ENCODE results near the gene TFR2. TPM values are rescaled to one million over a fixed set of nuclear protein-coding genes. Genes with fewer than 3 reads are reported as not detected.

The TFR2 gene
- total RNA-seq, 1 experiment from 2014 or later, result not detected

- no peaks in the 10 kb centered on the region for H3K27me3 ChIP-seq (ENCODE audit: low read length)
- CTCF ChIA-PET, result no interaction called here
- POLR2A ChIA-PET (ENCODE audit: unreplicated experiment), result no interaction called here
- peaks cover 6% of the 10 kb centered on the region; the same call in 1 of the 2 replicates for H3K4me1 ChIP-seq (ENCODE audit: insufficient read depth, low read length)
- H3K9ac ChIP-seq (ENCODE audit: low read length), result no peak overlapping the region
- H2AFZ ChIP-seq (ENCODE audit: low read length), result no peak overlapping the region
- H3K27ac ChIP-seq (ENCODE audit: low read length), result no peak overlapping the region
- no peaks in the 10 kb centered on the region for H3K9me2 ChIP-seq (replicated peaks; ENCODE audit: low read length)
- no TSS peak for BruUV-seq (replicated peaks)
- H4K20me1 ChIP-seq (ENCODE audit: low read length), result no peaks in the 10 kb centered on the region
- TF ChIP-seq EZH2 (IDR thresholded peaks at IDR 0.05; ENCODE audit: low read length, unreplicated experiment) (no peak), CTCF (conservative IDR thresholded peaks at IDR 0.05; ENCODE audit: low read depth, low read length) (0 out of 2 replicates have a peak, but pooled peaks have one; percentile 11)
- ATAC-seq, result no peak
- no peaks in the 10 kb centered on the region for H3F3A ChIP-seq (ENCODE audit: low read length, unreplicated experiment)
- intact Hi-C loops (cut with micrococcal nuclease), result no loop called here
- no peaks in the 10 kb centered on the region for H3K79me2 ChIP-seq (ENCODE audit: low read length)
- H3K9me3 ChIP-seq (ENCODE audit: low read length), result no peaks in the 10 kb centered on the region
- H3K36me3 ChIP-seq (ENCODE audit: low read depth, low read length), result no peaks in the 10 kb centered on the region
- H3K4me2 ChIP-seq (ENCODE audit: low read length), result no peak overlapping the region
- no peak overlapping the region for H3K4me3 ChIP-seq (ENCODE audit: low read length)
- no peak for DNase-seq
These were observed 41.2 kb downstream of the TFR2 start for GRCh38 chr7:100599911-100600729.

DNA sequence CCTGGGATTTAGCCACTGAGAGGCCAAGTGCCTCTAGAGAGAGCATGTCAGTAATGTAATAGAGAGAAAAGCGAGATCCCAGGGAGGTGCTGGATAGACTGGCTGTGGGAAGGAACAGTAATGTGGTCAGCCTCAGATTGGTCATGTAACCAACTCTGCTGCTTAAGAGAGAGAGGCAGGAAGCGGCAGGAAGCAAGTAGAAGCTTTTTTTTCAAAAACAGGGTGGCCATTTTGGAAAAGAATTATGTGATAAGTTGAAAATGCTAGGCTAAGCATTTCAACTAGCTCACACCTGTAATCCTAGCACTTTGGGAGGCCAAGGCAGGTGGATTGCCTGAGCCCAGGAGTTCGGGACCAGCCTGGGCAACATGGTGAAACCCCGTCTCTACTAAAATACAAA is 42.9 kb downstream of the TFR2 start:
- no peak overlapping the region for H2AFZ ChIP-seq (ENCODE audit: low read length)
- POLR2A ChIA-PET (ENCODE audit: unreplicated experiment), result no interaction called here

More for the DNA sequence above, 42.9 kb downstream of the TFR2 start:
- Histone ChIP-seq H3K9ac (ENCODE audit: low read length) (no peak overlapping the region), H3K9me2 (replicated peaks; ENCODE audit: low read length) (no peaks in the 10 kb centered on the region), H3K27ac (ENCODE audit: low read length) (no peak overlapping the region), H3K79me2 (ENCODE audit: low read length) (no peaks in the 10 kb centered on the region), H3K36me3 (ENCODE audit: low read depth, low read length) (no peaks in the 10 kb centered on the region), H3K4me3 (ENCODE audit: low read length) (no peak overlapping the region), H3K9me3 (ENCODE audit: low read length) (no peaks in the 10 kb centered on the region), H3K4me2 (ENCODE audit: low read length) (no peak overlapping the region), H3K27me3 (ENCODE audit: low read length) (no peaks in the 10 kb centered on the region), H4K20me1 (ENCODE audit: low read length) (no peaks in the 10 kb centered on the region), H3F3A (ENCODE audit: low read length, unreplicated experiment) (no peaks in the 10 kb centered on the region), H3K4me1 (ENCODE audit: insufficient read depth, low read length) (no peaks in the 10 kb centered on the region)
- CTCF ChIA-PET, result no interaction called here
- TF ChIP-seq EZH2phosphoT487 (IDR thresholded peaks at IDR 0.05; ENCODE audit: borderline replicate concordance, low read length) (no peak), CTCF (conservative IDR thresholded peaks at IDR 0.05; ENCODE audit: low read depth, low read length) (no peak), EZH2 (IDR thresholded peaks at IDR 0.05; ENCODE audit: low read length, unreplicated experiment) (no peak)
- BruUV-seq (replicated peaks), result no TSS peak
- DNase-seq (no peak), ATAC-seq (no peak)
- intact Hi-C loops (cut with micrococcal nuclease), result no loop called here
